Tongue (tissue), 2 donors: ENCODE results near the gene ACYP1. TPM values are rescaled to one million over a fixed set of nuclear protein-coding genes. Genes with fewer than 3 reads are reported as not detected.
A peak's percentile ranks its signal among the peaks of the same experiment; 100 is the strongest.

Experiments
- DNase-seq: peaks from one replicate; pipeline ENCODE4 v3.0.0-alpha.2; 2015
- total RNA-seq: library from RNA; depleted of rRNA; stranded (reverse); fragments of >200 nt; gene quantifications from one replicate; pipeline ENCODE4 v1.2.3, GENCODE V29; 2014

The ACYP1 gene
- total RNA-seq: 14.6 TPM

DNA sequence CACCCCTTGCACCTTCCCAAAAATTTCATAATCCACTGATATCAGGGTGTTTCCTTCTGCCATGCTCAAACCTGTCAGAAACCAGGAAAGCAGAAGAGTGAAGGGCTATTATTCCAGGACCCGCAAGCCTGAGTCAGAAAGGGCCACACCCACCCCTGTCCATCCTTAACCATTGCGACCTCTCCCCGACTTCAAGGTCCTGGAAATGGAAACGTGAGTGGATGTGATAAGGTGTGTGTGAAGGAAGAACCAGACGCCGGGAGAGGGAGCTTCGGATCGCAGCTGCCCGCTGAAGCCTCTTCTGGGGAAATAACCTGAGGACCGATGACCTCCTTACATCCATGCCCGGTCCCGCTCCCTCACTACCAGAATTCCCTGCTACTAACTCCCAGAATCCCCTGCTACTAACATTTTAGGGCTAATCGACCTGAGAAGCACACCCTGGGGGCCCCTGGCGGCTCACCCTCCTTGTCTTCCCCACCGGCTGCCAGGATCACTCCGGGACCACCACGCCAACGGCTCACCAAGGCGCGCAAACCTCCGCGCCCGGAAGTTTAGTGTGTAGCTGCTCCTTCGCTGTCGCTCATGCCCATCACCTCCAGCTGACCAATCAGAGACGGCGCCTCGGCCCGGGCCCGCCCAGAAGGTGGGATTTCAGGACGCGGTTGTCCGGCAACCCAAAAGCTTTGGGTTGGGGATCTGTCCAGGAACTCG lies at the start of gene ACYP1:
ACYP1 (minus strand) TSS at position 534 of the 714 bp plus-strand sequence; CDS start at position 63, 471 bp downstream.
- peak; percentile 97 for DNase-seq

- DNase-seq: no peak
Observed at GRCh38 chr14:75109877-75110276, 46.1 kb upstream of the ACYP1 start.

GRCh38 chr14:75107186-75107585 lies 43.4 kb upstream of the ACYP1 start:
- no peak for DNase-seq

- no peak for DNase-seq
Observed at GRCh38 chr14:75101491-75101890, 37.7 kb upstream of the ACYP1 start.

DNA sequence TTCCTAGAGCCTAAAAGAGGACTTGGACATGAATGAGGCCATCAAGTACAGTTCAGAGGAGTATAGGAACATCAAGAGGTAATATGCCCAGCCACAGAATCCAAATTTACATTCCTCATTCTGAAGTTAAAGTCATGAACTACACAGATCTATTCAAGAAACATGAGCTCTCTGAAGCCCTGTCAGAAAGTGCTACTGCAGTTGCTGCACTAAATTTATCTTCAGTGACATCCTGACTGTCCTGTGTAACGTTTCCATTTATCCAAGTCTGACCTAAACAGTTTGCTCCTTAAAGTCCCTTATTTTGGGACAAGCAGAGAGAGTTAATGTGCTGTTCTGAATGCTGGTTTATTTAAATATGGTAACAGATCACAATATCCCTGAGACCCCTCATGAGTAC lies 34.9 kb upstream of the ACYP1 start:
- peak; percentile 18 for DNase-seq

- DNase-seq: no peak
Observed at GRCh38 chr14:75098212-75098611, 34.4 kb upstream of the ACYP1 start.

GRCh38 chr14:75096959-75097358 lies 33.1 kb upstream of the ACYP1 start:
- DNase-seq: no peak

DNA sequence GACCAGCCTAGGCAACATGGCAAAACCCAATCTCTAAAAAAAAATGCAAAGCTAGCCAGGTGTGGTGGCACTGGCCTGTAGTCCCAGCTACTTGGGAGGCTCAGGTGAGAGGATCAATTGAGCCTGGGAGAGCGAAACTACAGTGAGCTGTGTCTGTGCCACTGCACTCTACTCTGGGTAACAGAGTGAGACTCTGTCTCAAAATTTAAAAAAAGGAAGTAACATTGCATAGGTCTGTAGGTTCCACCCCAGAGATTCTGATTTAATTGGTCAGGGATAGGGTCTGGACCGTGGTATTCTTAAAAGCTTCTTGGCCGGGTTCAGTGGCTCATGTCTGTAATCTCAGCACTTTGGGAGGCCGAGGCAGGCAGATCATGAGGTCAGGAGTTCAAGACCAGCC lies 31.9 kb upstream of the ACYP1 start:
- no peak for DNase-seq

DNA sequence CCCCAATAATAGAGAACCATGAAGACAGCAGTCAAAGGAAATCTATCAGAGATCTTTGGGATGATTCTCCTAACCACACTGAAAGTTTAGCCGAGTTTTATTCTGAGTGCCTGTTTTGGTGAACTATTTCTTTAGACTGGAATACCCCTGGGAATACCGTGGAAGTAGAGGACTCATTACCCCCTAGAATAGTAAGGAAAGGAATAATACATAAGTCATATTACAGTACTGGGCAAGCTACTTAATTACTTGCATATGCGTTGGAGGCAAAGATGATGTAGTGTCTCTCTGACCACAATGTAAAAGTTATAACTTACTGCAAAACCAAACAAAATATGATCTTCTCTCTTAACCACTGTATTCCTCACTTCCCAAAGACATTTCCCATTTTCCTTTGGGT lies 31.1 kb upstream of the ACYP1 start:
- no peak for DNase-seq

DNA sequence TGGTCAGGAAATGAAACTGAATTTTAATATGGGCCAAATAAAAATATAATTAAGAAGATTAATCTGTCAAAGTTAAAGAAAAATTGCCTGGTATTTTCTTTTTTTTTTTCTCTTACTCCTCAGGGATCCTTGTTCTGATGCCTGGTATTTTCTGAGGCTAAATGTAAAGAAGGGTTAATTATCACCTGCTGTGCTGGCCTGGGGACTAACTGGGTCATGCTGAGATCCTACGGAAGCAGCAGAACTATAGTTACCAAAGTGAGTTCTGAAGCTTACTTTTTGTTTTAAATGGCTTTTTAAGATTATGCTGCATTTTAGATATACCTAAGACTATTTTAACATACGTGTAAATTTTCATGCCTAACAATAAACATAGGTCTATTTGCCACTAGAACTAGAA lies 28.9 kb upstream of the ACYP1 start:
- no peak for DNase-seq

- no peak for DNase-seq
Observed at GRCh38 chr14:75091251-75091650, 27.4 kb upstream of the ACYP1 start.

- DNase-seq: no peak
Observed at GRCh38 chr14:75090353-75090752, 26.5 kb upstream of the ACYP1 start.

GRCh38 chr14:75088566-75089373 lies 24.9 kb upstream of the ACYP1 start:
- DNase-seq: peak; percentile 85

- DNase-seq: no peak
Observed at GRCh38 chr14:75088153-75088552, 24.3 kb upstream of the ACYP1 start.

DNA sequence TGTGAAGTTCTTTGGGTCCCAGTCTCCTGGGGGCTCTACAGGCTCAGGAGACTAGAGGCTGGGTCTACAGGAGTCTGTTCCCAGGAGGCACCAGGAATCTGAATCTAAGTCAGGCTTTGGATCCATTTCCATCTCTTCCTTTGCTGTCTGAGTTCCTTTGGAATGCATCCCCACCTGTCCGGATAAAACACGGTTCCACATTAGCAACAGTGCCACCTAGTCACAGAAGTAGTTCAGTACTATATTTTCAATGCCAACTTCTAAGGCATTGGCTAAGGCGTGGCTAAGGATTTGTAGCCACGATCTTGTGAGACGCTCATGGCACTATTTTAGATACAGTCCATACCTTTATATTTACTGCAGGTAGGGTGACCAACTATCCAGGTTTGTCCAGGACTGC lies 20.7 kb upstream of the ACYP1 start:
- no peak for DNase-seq

GRCh38 chr14:75083271-75083670 lies 19.4 kb upstream of the ACYP1 start:
- no peak for DNase-seq

DNA sequence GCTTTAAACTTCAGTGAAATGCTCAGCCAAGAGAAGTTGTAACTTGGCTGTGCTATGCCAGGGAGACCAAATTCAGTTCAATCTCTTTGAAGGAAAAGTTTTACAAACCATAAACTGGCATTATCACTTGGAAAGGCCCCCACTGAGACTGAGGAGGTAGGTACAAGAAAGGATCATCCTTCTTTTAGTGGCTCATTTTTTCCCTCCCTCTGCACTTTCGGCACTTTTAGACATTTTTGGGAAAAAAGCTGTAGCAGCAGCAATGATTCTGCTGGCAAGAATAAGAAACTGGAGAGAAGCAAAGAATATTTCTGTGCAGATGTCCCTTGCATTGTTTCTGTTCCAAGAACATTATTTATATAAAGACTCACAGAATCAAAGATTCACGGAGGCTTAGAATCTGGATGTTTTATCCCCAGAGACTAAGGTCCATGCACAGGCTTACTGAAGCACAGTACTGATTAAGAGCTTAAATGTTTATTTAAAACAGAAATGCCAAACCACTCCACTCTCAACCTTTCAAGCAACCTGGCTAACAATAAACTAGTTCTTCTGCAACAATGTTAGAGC lies 17.9 kb upstream of the ACYP1 start:
- peak; percentile 63 for DNase-seq

GRCh38 chr14:75079521-75079920 lies 15.7 kb upstream of the ACYP1 start:
- no peak for DNase-seq

DNA sequence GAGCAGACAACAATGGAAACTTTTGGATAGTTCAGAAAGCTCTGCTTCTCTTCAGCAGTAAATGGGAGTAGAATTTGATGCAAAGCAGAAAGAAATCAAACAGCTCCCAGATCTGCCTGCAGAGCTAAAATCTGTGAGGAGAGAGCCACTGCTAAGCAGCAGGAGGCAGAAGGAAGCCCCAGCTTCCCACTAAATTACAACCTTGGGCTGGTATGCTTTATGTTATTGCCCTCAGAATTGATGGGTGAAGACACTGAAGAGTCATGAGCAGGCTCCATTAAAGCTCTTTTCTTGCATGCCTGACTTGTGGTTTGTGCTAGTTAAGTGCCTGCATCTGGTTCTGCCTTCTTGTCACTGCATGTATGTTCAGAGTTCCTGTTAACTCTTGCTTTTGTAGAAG lies 14.0 kb upstream of the ACYP1 start:
- peak; percentile 40 for DNase-seq

- DNase-seq: peak; percentile 70
Observed at GRCh38 chr14:75070383-75070782, 6.6 kb upstream of the ACYP1 start.

DNA sequence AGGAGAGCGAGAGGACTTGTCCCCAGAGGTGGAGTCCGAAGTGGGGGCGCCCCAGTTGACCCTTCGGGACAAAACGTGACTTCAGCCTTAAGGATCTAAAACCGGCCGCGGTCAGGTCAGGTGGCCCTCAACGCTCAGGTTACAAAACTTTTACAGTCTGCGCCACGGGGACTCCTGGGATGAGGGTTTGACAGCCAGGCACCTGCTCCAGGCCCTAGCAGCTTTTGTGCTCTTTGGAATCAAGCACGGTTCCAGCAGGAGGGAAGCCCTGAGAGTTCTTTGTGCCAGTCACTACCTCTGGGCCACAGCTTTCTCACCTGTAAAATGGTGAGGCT lies 6.0 kb upstream of the ACYP1 start:
- DNase-seq: no peak

- DNase-seq: peak; percentile 96
Observed at GRCh38 chr14:75069121-75069810, 5.4 kb upstream of the ACYP1 start, which contains the start of gene ZC2HC1C. Gene ZC2HC1C, plus strand, starts transcription at chr14:75069641. Its CDS starts 933 bp downstream, at chr14:75070574.
